ENCODE results near the gene PPAN. TPM values are rescaled to one million over a fixed set of nuclear protein-coding genes. Genes with fewer than 3 reads are reported as not detected.

Gene PPAN
- total RNA-seq, 3 donors from 2014 or later, result 36.4 to 42.0 (median 40.3) TPM

DNA sequence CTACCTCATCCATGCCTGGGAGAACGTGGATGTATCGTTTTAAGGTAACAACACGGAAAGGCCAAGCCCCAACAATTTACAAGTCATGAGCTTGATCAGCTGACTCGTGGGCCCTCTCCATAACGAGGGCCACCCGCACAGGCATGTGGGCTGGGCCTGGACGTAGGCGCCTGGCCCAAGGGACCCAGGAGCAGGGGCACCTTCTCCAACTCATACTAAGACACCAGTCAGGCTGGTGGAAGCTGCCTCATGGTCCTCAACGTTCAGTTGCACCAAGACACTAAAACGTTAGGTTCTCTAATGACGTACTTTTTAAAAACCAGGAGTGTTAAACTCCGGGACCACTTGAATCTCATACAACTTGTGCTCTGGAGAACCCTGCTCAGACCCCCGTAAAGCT is 35.3 kb downstream of the PPAN start:
- no peak overlapping the region for H3K4me3 ChIP-seq
- H3K4me1 ChIP-seq (ENCODE audit: low read depth), result peaks cover 4% of the 10 kb centered on the region
- DNase-seq, result no peak
- TF ChIP-seq, protein P1, sequence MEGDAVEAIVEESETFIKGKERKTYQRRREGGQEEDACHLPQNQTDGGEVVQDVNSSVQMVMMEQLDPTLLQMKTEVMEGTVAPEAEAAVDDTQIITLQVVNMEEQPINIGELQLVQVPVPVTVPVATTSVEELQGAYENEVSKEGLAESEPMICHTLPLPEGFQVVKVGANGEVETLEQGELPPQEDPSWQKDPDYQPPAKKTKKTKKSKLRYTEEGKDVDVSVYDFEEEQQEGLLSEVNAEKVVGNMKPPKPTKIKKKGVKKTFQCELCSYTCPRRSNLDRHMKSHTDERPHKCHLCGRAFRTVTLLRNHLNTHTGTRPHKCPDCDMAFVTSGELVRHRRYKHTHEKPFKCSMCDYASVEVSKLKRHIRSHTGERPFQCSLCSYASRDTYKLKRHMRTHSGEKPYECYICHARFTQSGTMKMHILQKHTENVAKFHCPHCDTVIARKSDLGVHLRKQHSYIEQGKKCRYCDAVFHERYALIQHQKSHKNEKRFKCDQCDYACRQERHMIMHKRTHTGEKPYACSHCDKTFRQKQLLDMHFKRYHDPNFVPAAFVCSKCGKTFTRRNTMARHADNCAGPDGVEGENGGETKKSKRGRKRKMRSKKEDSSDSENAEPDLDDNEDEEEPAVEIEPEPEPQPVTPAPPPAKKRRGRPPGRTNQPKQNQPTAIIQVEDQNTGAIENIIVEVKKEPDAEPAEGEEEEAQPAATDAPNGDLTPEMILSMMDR (IDR thresholded peaks at IDR 0.05), result no peak
- peaks cover 6% of the 10 kb centered on the region for H3K36me3 ChIP-seq (ENCODE audit: low read depth)
- ATAC-seq, result no peak
- intact Hi-C loops (cut with DNase I, micrococcal nuclease), result no loop called here
- H3K9me3 ChIP-seq, result no peaks in the 10 kb centered on the region

DNA sequence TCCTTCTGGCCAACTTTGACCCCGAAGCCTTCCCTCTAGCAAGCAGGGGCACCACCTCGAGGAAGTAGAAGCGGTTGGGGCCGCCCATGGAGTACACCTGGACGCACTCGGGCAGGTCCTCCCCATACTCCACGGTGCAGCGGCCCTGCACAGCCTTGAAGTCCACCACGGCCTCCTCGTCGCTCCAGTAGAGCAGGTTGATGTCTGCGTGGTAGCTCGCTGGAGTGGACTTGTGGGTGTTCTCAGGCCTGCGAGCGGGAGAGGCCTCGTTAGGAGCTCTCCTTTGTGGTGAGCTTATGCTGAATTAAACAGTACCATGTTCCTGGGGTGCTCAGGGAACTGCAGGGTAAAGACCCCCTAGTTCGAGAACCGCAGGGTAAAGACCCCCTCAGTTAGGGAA is 35.8 kb downstream of the PPAN start:
- Histone ChIP-seq H3K9me3 (no peaks in the 10 kb centered on the region), H3K4me1 (ENCODE audit: low read depth) (peaks cover 4% of the 10 kb centered on the region), H3K36me3 (ENCODE audit: low read depth) (peaks cover 4% of the 10 kb centered on the region), H3K4me3 (no peak overlapping the region)
- ATAC-seq (no peak), DNase-seq (no peak)
- TF ChIP-seq, protein P1 (IDR thresholded peaks at IDR 0.05), result no peak
- intact Hi-C loops (cut with DNase I, micrococcal nuclease), result no loop called here

DNA sequence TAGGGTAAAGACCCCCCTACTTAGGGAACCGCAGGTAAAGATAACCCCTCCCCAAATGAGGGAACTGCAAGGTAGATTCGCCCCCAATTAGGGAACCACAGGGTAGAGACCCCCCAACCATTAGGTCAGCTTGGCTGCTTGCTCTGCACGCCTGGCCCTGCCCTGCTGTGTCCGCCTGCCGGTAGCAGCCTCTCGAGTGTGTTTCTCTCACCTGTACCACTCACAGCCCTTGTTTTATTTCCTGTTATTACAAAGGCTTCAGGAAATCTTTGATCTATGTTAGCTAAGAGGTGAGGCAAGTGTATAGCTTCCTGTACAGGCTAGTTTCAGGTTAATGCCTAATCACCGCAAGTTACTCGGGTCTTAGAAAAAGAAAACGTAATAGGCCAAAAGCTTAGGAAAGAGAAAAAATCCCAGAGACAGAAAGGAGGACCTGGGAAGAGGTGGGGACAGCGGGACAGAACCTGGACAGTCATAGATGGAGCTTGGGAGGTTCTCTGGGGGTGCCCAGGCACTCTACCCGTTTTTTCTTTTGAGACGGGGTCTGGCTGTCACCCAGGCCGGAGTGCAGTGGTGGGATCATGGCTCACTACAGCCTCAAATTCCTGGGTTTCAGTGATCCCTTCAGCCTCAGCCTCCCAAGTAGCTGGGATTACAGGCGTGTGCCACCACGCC is 36.7 kb downstream of the PPAN start:
- TF ChIP-seq, protein P1 (IDR thresholded peaks at IDR 0.05), result no peak
- DNase-seq, result peak; percentile 51 to 67 (median 60)
- Histone ChIP-seq H3K4me1 (ENCODE audit: low read depth) (peaks cover 4% of the 10 kb centered on the region), H3K4me3 (no peak overlapping the region), H3K9me3 (no peaks in the 10 kb centered on the region), H3K36me3 (ENCODE audit: low read depth) (no peaks in the 10 kb centered on the region)
- intact Hi-C loops (cut with DNase I, micrococcal nuclease), result no loop called here
- peak; percentile 93 for ATAC-seq

DNA sequence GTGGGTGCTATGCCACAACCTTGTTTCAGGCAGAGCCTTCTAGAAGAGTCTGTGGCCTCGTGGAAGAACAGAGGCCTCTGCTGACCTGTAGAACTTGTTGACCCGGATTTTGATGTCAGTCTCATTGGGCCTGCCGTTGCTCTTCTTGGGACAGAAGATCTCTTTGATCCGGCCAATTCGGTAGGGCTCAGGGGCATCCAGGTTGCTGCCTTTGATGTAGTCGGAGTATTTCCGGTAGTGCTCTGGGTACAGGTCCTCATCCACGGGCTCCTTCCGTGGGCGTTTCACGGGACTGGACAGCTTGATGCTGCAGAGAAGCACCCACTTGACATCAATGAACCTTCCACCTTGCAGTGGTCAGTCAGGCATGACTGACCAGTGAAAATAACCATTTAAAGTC is 37.5 kb downstream of the PPAN start:
- DNase-seq (no peak), ATAC-seq (peak; percentile 15)
- H3K4me1 ChIP-seq (ENCODE audit: low read depth), result peaks cover 4% of the 10 kb centered on the region
- TF ChIP-seq, protein P1 (IDR thresholded peaks at IDR 0.05), result no peak
- intact Hi-C loops (cut with DNase I, micrococcal nuclease), result no loop called here
- H3K4me3 ChIP-seq, result no peak overlapping the region
- no peaks in the 10 kb centered on the region for H3K9me3 ChIP-seq
- H3K36me3 ChIP-seq (ENCODE audit: low read depth), result no peaks in the 10 kb centered on the region

DNA sequence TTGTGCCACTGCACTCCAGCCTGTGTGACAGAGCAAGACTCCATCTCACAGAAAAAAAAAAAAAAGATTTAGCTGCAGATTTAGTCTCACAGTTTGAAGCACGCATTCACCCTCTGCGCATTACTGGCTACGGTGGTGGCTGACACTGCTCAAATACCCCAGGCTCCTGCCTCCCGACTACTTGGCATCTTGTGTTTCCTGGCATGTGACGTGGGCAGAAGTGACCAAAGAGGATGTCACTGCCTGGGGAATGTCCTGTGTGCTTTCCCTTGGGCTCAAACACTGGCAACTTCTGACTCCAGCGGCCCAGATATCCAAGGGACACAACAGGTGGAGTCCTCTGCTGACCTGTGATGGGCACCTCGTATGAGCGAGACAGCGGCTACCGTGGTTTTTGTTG is 38.2 kb downstream of the PPAN start:
- no peak for DNase-seq
- TF ChIP-seq, protein P1 (IDR thresholded peaks at IDR 0.05), result no peak
- no peak for ATAC-seq
- Histone ChIP-seq H3K4me3 (no peak overlapping the region), H3K9me3 (no peaks in the 10 kb centered on the region), H3K36me3 (ENCODE audit: low read depth) (no peaks in the 10 kb centered on the region), H3K4me1 (ENCODE audit: low read depth) (peaks cover 4% of the 10 kb centered on the region)
- intact Hi-C loops (cut with DNase I, micrococcal nuclease), result no loop called here

DNA sequence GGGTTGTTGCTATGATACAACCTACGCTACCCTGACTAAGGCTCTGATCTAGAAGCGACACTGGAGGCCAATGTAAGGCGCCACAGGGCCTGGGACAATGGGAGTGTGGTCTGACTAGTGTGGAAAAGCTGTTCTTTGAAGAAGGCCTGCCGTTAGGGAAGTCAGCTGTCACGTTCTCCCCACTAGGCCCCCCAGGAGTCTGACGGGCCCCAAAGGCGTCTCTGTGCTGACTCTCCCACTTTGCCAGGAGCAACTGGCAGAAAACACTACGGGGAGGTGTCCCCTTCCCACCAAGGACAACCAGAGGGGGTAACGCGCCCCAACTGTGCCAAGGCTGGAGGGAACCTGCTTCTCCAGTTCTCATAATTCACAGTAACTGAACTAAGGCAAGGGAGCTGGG is 38.9 kb downstream of the PPAN start:
- ATAC-seq (no peak), DNase-seq (no peak)
- H3K9me3 ChIP-seq, result no peaks in the 10 kb centered on the region
- H3K4me3 ChIP-seq, result no peak overlapping the region
- TF ChIP-seq, protein P1 (IDR thresholded peaks at IDR 0.05), result no peak
- peaks cover 4% of the 10 kb centered on the region for H3K4me1 ChIP-seq (ENCODE audit: low read depth)
- intact Hi-C loops (cut with DNase I, micrococcal nuclease), result no loop called here
- no peaks in the 10 kb centered on the region for H3K36me3 ChIP-seq (ENCODE audit: low read depth)
